HepG2 (cell line): Measurements from ENCODE around the gene SPAG9. TPM values are rescaled to one million over a fixed set of nuclear protein-coding genes. Genes with fewer than 3 reads are reported as not detected.

Experiments used
- ARNTL ChIP-seq: sonication (generic); formaldehyde crosslinking; IDR thresholded peaks from 2 replicates; pipeline ENCODE4 v1.4.0; 2020; ENCODE audit warnings: mild to moderate bottlenecking, missing genetic modification reagents
- ATAD3A ChIP-seq: sonication (generic); formaldehyde crosslinking; IDR thresholded peaks from 2 replicates; pipeline ENCODE4 v1.4.0; 2020; ENCODE audit warnings: missing genetic modification reagents
- GPBP1L1 ChIP-seq: sonication (generic); formaldehyde crosslinking; IDR thresholded peaks from 2 replicates; pipeline ENCODE4 v1.5.0; 2020; ENCODE audit warnings: mild to moderate bottlenecking, missing genetic modification reagents
- GPN1 ChIP-seq: sonication (generic); formaldehyde crosslinking; IDR thresholded peaks from 2 replicates; pipeline ENCODE4 v1.5.1; 2020; ENCODE audit warnings: missing genetic modification reagents, borderline replicate concordance
- GTF3A ChIP-seq: sonication (generic); formaldehyde crosslinking; conservative IDR thresholded peaks from 2 replicates; pipeline ENCODE4 v1.4.0; 2020; ENCODE audit warnings: mild to moderate bottlenecking, missing genetic modification reagents
- HDAC1 ChIP-seq: sonication (generic); formaldehyde crosslinking; IDR thresholded peaks from 2 replicates; pipeline ENCODE4 v1.5.1; 2020; ENCODE audit warnings: mild to moderate bottlenecking, missing genetic modification reagents
- HDAC2 ChIP-seq: sonication (generic); formaldehyde crosslinking; IDR thresholded peaks from 2 replicates; pipeline ENCODE4 v1.4.0; 2020; ENCODE audit warnings: missing genetic modification reagents
- HMG20B ChIP-seq: conservative IDR thresholded peaks from 2 replicates; pipeline ENCODE4 v1.6.1; 2016; ENCODE audit warnings: missing genetic modification reagents, missing compliant biosample characterization
- KLF16 ChIP-seq, 2 experiments: sonication (generic) in 1 of 2; formaldehyde crosslinking in 1 of 2; IDR thresholded peaks; 2 replicates each; pipeline versions ENCODE4 v1.6.1 to v1.8.0; 2016 to 2023; ENCODE audit warnings: missing genetic modification reagents in 2 of 2, missing compliant biosample characterization in 1 of 2
- NR1H2 ChIP-seq: sonication (generic); formaldehyde crosslinking; IDR thresholded peaks from 2 replicates; pipeline ENCODE4 v1.8.1; 2022; ENCODE audit warnings: low read depth, missing genetic modification reagents, borderline replicate concordance
- PHF8 ChIP-seq: sonication (generic); formaldehyde crosslinking; IDR thresholded peaks from 2 replicates; pipeline ENCODE4 v1.5.0; 2020; ENCODE audit warnings: missing genetic modification reagents
- RBM39 ChIP-seq: fragments of 200-400 bp; formaldehyde crosslinking; IDR thresholded peaks from one replicate; pipeline ENCODE4 v1.6.1; 2018; ENCODE audit warnings: antibody characterized with exemption, mild to moderate bottlenecking, low read depth, low read length; ENCODE audit not compliant: poor library complexity, severe bottlenecking
- TP53 ChIP-seq: sonication (generic); formaldehyde crosslinking; conservative IDR thresholded peaks from 2 replicates; pipeline ENCODE4 v1.4.0; 2020; ENCODE audit warnings: missing genetic modification reagents
- ZMYM4 ChIP-seq: sonication (generic); formaldehyde crosslinking; IDR thresholded peaks from 2 replicates; pipeline ENCODE4 v1.8.1; 2023; ENCODE audit warnings: mild to moderate bottlenecking, missing genetic modification reagents
- ZNF205 ChIP-seq: IDR thresholded peaks from 2 replicates; pipeline ENCODE4 v1.6.1; 2018; ENCODE audit warnings: missing biosample characterization, missing genetic modification reagents
- ZNF256 ChIP-seq: sonication (generic); formaldehyde crosslinking; conservative IDR thresholded peaks from 2 replicates; pipeline ENCODE4 v1.4.0; 2020; ENCODE audit warnings: missing genetic modification reagents
- ZNF280B ChIP-seq: sonication (generic); formaldehyde crosslinking; IDR thresholded peaks from 2 replicates; pipeline ENCODE4 v1.5.0; 2020; ENCODE audit warnings: missing genetic modification reagents, mild to moderate bottlenecking, borderline replicate concordance
- ZNF280D ChIP-seq: sonication (generic); formaldehyde crosslinking; IDR thresholded peaks from 2 replicates; pipeline ENCODE4 v1.5.1; 2020; ENCODE audit warnings: mild to moderate bottlenecking, missing genetic modification reagents
- ZNF770 ChIP-seq: sonication (generic); formaldehyde crosslinking; IDR thresholded peaks from 2 replicates; pipeline ENCODE4 v1.5.0; 2020; ENCODE audit warnings: mild to moderate bottlenecking, missing genetic modification reagents
- ZNF790 ChIP-seq: sonication (generic); formaldehyde crosslinking; IDR thresholded peaks from 2 replicates; pipeline ENCODE4 v1.8.0; 2022; ENCODE audit warnings: missing genetic modification reagents, mild to moderate bottlenecking, borderline replicate concordance
- ZSCAN25 ChIP-seq: sonication (generic); formaldehyde crosslinking; IDR thresholded peaks from 2 replicates; pipeline ENCODE4 v1.8.0; 2022; ENCODE audit warnings: mild to moderate bottlenecking, missing genetic modification reagents
- polyA plus RNA-seq, 8 experiments: library from polyadenylated mRNA; depleted of rRNA in 3 of 8; stranded (reverse) in 7 of 8; unstranded in 1 of 8; fragments of >200 nt; fragmentation: Illumina TruSeq in 4 of 8; extraction: Trizol in 4 of 8; gene quantifications; 2 replicates each; pipeline versions ENCODE4 v1.2.1 to v1.2.3, GENCODE V29; 2011 to 2016; ENCODE audit warnings: low read depth in 4 of 8, missing spikeins in 1 of 8, mixed read lengths in 1 of 8; ENCODE audit not compliant: insufficient read depth in 1 of 8
- total RNA-seq, 5 experiments: library from RNA; depleted of rRNA; stranded (reverse); fragments of >200 nt; fragmentation: Illumina TruSeq; extraction: Trizol; gene quantifications; 2 replicates each; pipeline ENCODE4 v1.2.3, GENCODE V29; 2016; ENCODE audit warnings: low read depth in 1 of 5

Gene SPAG9
- total and polyA plus RNA-seq, 2 of the 13 experiments (the other 11 are each of a cell fraction or from before 2014, with no cell fraction given) = 43.2 to 78.6 TPM

- no peak for TF ChIP-seq ZNF280B (CRISPR knock-in tag)
- TF ChIP-seq GTF3A = no peak
- no peak for TF ChIP-seq ARNTL (CRISPR knock-in tag)
- TF ChIP-seq ZSCAN25 = no peak
- TF ChIP-seq ZMYM4 (CRISPR knock-in tag) = peak; percentile 50; the same call in 1 of the 2 replicates
- no peak for TF ChIP-seq NR1H2 (CRISPR knock-in tag)
- TF ChIP-seq GPBP1L1 (CRISPR knock-in tag) = no peak
- TF ChIP-seq KLF16 (CRISPR knock-in tag; IDR thresholded peaks at IDR 0.05) = no peak
- TF ChIP-seq ZNF790 (CRISPR knock-in tag) = no peak
- TF ChIP-seq ZNF770 = peak; percentile 100
- peak; percentile 16; the same call in 1 of the 2 replicates for TF ChIP-seq HDAC2
- no peak for TF ChIP-seq GPN1 (CRISPR knock-in tag)
- TF ChIP-seq HMG20B (CRISPR knock-in tag) = no peak
- 0 out of 2 replicates have a peak, but pooled peaks have one; percentile 18 for TF ChIP-seq HDAC1 (CRISPR knock-in tag)
- no peak for TF ChIP-seq RBM39
- no peak for TF ChIP-seq ZNF256 (CRISPR knock-in tag)
- no peak for TF ChIP-seq PHF8 (CRISPR knock-in tag)
- TF ChIP-seq ZNF280D (CRISPR knock-in tag) = peak; percentile 56; the same call in 1 of the 2 replicates
- TF ChIP-seq ATAD3A (CRISPR knock-in tag) = no peak
- TF ChIP-seq ZNF205 (CRISPR knock-in tag) = no peak
- TF ChIP-seq TP53 = no peak
These were observed 132.2 kb downstream of the SPAG9 start (continued) for GRCh38 chr17:50988427-50988826.
